Measurements from ENCODE around the gene GALNTL6.

GALNTL6 gene

DNA sequence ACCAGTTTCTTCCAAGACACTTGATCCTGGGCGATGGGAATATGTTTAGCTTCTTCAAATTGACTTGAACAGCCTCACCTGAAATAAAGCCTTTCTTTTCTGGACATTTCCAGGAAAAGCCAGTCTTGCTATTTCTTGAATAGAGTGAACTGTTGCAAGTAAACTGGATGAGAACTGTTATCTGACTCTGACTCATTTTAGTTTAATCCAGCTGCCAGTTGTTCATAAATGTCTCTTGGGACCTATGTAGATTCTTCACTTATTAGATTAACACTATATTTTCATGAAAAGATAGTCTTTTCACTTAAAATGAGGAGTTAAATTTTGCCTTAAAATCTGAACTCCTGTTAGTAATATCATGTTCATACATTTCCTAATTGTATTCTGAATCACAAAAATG lies 740.0 kb downstream of the GALNTL6 start:
- no peak for DNase-seq (ENCODE audit: low spot score)

DNA sequence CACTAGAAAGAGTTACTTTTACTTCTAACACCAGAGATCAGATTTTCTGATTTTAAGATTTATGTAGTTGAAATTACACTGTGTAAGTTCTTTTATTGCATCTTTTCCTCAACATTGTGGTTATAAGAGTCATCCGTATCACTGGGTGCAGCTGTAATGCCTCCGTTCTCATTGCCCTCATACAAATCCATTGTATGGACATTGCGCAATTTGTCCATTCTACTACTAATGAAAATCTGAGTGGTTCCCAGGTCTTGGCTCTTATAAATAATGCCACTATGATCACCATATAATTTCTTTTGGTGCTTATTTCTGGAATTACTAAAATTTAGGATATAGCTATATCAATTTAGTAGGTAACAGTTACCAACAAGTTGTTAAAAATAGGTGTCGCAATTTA lies 741.4 kb downstream of the GALNTL6 start:
- no peak for DNase-seq (ENCODE audit: low spot score)

DNA sequence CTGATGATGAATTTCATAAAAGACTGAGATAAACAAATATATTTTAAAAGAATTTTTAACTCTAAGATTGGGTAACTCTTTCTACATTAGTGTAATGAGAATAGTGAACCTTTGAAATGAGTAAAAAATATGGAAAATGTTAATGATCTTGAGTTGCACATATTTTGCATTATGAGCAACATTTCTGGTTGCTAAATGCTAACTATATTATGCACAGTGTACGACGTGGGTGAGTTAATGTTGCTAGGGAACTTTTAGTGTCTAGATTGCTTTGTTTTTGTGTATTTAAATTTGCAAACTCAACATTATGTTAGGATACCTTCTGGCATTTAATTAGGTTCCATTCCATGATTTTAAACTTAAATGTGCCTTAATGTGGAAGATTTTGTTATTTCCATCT lies 742.5 kb downstream of the GALNTL6 start:
- DNase-seq (ENCODE audit: low spot score) = no peak

DNA sequence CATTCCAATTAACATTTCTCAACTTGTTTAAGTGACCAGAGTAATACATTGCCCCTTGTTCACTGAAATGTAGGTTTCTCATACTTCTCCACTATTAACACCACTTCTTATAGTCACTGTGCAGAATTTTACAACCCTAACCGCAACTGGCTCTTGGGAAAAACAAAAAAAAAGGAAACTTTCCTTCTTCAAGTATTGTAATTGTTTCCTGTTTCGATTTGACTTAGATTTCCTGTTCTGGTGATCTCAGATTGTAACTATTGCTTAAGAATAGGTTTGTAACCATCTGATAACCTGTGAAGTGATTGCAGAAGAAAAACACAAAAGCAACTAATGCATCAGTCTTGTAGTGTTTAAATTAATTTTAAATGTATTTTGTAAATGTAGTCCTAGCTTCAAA lies 760.7 kb downstream of the GALNTL6 start:
- no peak for DNase-seq (ENCODE audit: low spot score)

DNA sequence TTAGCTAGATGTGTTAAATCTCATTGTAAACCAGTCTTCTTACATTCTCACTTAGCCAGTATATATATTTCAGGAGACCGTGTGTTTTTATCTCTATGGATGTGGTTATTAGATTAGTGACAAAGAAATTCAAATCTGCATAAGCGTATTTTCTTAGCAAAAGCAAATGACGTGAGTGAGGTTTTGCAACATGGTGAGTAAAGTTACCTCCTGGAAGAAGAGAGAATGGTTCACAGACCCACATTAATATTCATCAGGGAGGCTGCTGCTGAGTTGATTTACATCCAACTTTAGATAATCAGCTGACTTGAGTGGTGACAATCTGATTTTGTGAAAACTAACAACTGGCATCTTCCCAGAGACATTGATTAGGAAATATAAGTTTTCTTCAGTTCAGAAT lies 765.5 kb downstream of the GALNTL6 start:
- no peak for DNase-seq (ENCODE audit: low spot score)

DNA sequence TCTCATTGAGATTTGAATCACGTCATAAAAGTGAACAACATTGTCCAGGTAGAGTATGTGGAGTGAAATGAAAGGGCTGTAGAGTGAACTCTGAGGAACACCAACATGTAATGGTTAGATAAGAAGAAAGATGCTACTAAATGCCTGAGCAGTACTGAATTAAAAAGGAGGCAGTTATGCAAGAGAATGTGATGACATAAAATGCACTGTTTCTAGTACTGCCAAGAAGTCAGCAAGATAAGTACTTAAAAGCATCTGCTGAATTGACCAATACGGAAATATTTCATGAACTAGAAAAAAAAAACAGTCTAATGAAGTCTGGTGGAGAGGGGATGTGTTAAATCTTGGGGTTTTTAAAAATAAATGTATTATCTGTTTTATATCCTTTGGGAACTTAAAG lies 771.6 kb downstream of the GALNTL6 start:
- DNase-seq (ENCODE audit: low spot score) = no peak

DNA sequence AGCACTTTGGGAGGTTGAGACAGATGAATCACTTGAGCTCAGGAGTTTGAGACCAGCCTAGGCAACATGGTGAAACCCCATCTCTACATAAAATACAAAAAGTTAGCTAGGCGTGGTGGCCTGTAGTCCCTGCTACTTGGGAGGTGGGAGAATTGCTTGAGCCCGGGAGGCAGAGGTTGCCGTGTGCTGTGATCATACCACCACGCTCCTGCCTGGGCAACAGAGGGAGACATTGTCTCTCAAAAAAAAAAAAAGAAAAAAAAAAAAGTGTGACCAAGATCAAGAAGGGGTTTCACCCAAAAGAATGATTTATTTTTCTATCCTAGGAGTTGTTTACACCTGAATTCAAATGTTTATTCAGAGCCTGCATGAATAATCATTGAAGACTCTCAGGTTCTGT lies 783.0 kb downstream of the GALNTL6 start:
- DNase-seq (ENCODE audit: low spot score) = no peak

DNA sequence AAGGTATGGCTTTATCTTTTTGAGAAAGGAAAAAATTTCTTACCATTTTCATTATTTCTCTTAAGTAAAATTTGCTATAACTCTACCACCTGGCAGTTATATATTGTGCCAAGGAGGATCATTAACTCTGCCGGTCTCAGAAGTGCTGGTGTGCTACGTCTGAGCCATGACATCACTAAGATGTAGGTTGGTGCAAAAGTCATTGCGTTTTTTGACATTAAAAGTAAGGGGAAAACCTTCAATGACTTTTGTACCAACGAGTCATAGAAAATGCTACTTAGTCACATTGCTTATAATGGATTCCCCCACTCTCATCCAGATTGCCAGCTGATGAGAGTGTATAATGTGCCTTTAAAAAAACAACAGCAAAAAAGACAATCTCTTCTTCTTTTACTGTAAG lies 786.4 kb downstream of the GALNTL6 start:
- no peak for DNase-seq (ENCODE audit: low spot score)

DNA sequence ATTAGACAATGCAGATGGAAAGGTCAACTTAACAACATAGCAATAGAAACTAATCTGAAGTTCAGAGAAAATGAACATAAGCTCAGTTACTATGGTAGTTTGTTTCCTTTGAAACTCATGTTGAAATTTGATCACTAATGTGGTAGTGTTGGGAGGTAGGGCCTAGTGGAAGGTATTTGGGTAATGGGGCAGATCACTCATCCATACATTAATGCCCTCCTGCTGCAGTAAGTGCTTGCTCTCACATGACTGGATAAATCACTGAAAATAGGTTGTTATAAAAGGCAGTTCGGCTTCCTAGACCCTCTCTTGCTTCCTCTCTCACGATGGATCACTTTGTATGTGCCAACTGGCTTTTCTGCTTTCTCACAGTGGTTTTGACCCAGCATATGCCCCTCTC lies 788.0 kb downstream of the GALNTL6 start:
- no peak for DNase-seq (ENCODE audit: low spot score)

DNA sequence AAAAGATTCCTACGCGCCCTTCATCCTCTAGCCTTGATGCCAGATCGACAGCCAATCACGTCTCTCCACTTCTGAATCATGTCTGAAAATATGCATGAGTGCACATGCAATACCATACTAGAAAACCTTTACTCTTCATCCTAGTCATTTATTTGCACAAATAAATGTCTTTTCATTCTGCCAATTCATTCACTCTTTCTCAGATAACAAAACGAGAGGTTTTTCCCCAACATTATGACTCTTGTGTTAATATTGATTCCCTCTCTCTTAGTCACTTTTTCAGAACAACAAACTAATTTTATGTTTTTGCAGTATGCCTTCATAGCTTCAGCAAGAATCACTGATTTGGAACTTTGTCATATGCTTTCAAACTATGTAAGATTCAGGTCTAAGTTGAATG lies 806.0 kb downstream of the GALNTL6 start:
- DNase-seq (ENCODE audit: low spot score) = peak; percentile 1

DNA sequence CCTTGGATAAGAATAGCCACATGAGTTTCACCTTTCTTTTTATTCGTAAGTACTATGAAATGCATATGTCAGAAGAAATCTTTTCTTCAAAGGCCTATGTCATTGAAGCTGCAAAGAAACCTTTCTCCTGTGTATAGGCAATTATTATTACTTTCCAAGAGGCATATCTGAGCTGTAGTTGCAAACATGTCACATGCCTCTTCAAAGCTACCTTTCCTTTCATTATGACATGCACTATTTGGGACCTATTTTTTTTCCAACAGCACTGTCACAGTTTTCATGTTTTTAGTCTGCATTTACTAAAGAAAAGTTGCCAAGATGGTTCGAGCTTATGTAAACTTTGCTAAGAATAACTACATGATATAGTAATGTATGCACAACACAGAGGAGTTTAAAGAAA lies 806.6 kb downstream of the GALNTL6 start:
- DNase-seq (ENCODE audit: low spot score) = no peak

DNA sequence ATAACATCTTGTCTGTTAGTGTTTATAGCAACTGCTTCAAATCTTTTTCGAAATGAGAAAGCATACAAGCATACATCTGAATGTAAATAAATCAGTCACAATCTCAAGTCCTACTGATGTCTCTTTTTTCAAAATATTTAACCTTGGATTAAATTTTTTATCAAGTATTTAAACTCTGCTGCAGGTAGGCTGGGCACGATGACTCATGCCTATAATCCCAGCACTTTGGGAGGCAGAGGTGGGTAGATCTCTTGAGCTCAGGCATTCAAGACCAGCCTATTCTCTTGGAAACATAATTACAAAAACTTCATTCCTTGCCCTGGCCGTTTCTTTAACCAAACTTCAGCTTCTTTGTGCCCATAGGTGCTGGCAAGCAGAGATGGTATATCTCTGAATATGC lies 815.1 kb downstream of the GALNTL6 start:
- no peak for DNase-seq (ENCODE audit: low spot score)

DNA sequence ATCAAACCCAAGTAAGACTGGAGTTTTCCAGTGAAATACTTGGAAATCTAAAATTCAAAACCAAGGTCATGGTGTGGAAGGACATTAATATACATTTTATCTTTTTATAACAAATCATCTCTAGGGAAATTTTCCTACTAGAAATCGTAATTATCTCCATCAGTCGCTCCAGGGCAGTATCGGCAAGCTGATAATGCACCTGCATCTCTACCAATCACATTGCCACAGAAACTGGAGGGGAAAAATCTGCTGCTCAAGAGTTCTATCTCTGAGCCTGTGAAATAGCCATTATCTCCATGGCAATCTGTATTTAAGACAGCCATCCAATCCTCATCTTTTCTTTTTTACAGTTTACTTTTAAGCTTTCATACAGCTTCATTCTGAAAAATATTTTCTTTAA lies 817.1 kb downstream of the GALNTL6 start:
- DNase-seq (ENCODE audit: low spot score) = no peak

DNA sequence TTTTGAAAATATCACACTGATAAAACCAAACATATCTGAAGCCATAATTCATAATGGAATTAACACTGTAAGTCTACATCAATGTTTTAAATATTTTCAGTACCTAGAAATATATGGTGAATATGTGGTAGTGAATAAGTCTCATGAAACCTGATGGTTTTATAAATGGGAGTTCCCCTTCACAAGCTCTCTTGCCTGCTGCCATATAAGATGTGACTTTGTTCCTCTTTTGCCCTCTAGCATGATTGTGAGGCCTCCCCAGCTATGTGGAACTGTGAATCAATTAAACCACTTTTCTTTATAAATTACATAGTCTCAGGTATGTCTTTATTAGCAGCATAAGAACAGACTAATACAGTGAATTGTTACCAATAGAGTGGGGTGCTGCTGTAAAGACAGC lies 818.6 kb downstream of the GALNTL6 start:
- no peak for DNase-seq (ENCODE audit: low spot score)

DNA sequence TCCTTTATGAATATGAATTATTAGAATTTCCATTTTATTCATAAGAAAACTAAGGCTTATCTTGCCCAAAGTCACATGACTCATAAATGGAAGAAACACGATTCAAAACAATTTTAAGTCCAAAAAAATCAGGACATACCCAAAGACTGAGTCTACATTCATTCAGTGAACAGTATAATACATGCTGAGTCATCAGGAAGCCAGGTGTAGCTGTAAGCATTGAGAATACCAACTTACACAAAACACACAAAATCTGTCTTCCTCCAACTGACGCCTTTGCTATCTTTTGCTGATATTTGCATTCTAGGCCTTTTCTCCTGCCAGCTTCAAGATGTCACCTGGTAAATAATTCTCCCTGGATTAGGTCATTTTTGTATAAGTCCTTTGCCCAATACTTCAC lies 835.3 kb downstream of the GALNTL6 start:
- DNase-seq (ENCODE audit: low spot score) = no peak

DNA sequence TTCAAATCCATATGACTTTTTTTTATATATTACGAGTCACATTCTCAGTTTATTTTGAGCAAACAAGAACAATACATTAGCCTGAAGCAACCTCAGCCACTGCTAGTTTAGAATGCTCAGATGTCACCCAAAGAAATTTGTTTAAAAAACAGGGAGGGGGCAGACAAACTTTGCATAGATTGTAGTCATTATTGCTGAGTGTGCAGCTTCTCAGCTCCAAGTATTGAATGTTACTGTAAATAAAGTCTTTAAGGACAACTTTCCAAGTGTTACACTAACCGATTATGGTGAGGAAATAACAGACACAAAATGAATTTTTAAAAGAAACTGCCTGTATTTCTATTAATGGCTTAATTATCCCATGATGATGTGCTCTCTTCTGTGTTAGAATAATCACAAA lies 835.9 kb downstream of the GALNTL6 start:
- DNase-seq (ENCODE audit: low spot score) = no peak

DNA sequence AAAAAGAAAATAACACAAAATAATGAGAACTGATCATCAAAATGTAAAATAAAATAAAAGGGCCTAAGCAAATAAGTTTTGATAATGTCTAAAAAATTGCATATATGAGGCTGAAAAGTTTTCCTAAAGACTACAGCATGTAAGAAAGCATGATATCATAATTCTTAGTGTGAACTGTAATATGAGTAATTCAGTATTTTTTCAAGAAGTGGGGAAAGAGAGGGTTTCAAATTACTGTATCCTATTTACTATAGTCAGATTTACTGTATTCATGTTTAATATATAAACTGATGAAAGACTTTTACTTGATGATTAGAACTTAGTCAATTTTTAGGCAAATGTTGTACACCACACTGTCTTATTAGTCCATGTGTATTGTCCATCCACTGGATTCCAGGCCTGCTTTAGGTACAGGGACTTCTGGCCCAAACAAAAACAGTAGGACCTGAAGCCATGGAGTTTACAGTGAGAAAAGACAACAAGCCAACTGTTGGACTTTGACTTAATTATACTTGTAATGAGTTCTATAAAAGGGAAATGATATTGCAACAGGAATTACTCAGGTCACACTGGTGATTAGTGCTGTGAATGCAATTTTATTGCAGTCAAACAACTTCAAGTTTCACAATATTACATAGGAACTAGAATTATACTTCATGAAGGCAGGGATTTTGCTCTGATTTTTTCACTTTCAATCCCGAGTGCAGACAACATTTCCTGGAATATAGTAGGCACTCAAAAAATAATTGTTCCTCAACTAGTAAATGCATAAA lies 837.7 kb downstream of the GALNTL6 start:
- DNase-seq (ENCODE audit: low spot score) = no peak

DNA sequence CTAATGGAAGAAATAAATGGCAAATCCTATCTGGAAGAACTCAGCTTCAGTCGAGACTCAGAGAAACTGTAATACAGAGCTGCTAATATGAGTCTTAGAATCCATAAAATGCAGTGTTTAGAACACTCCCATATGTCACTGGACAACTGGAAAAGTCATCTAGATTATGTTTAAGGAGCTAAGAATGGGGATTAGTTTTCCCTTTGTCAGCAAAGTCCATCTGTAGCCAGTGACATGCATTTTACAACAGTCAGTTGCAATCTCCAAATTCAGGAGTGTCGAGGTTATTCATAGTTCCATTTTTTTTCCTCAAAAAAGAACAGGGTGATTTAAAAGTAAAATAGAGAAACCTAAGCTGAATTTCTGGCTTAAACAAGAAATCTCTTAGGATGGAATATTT lies 838.8 kb downstream of the GALNTL6 start:
- no peak for DNase-seq (ENCODE audit: low spot score)

DNA sequence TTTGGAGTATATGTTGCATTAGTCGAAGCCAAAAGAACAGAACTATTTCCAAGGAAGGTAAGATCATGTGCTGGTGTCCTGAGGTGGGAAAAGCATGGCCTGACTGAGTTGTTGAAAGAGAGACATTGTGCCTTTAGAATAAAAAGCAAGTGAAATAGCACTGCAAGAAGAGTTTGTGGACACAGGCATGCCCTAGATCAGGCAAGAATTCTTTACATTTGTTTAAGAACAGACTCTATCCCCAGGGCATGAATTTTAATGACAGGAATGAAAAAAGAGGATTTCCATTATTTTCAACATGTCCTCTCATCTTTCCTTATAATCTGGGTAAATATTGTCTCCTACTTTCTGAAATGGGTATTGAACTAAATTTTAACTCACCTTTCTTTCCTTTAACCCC lies 839.2 kb downstream of the GALNTL6 start:
- no peak for DNase-seq (ENCODE audit: low spot score)

DNA sequence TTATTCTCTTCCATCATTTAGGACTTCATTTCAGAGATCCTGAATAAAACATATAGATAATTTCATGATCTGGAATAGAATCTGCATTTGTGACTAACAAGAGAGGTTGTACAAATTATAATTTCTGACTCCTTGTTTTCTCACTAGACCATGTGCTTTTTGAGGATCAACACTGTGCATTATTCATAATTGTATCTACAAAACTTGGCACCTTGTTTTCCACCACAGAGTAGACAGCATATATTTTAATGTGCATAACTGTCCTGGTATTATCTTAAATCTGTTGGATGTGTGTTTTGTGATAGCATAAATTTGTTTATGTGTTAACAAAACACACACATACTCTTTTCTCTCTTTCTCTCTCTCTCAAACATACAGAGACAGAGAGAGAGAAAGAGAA lies 840.5 kb downstream of the GALNTL6 start:
- DNase-seq (ENCODE audit: low spot score) = no peak

DNA sequence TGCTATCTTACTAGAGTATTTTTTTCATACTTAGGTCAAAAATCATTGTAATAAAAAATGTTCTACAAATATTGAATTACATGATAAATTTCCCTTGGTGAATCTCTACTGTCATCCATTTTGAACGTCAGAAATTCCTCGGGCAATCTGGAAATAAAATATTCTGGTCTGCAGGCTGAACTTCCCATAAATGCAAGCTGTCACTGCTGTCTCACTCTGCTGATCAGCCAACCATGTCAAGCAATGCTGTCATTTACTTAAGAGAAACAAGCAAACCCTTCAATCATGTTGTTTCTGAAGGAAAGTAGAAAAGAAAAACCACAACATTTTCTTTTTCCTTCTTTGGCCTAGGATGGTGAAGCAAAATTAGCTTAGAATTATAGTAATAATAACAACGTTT lies 841.3 kb downstream of the GALNTL6 start:
- no peak for DNase-seq (ENCODE audit: low spot score)

DNA sequence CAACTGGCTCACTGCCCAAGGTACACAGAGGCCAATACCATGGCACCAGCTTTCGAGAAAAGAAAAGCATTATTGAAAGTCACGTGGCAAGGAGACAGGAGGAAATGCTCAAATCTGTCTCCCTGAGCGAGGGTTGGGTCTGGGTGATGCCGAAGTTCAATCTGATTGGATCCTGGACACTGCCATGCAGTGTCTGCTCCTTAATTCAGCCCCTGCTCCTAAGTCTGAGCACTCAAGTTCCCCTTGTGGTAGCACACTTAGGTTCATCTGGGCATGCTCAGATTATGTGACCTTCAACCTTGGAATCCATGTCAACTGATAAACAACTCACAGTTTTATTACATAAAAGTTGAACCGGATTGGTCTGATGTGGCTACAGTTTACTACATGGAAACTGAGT lies 842.9 kb downstream of the GALNTL6 start:
- DNase-seq (ENCODE audit: low spot score) = no peak

DNA sequence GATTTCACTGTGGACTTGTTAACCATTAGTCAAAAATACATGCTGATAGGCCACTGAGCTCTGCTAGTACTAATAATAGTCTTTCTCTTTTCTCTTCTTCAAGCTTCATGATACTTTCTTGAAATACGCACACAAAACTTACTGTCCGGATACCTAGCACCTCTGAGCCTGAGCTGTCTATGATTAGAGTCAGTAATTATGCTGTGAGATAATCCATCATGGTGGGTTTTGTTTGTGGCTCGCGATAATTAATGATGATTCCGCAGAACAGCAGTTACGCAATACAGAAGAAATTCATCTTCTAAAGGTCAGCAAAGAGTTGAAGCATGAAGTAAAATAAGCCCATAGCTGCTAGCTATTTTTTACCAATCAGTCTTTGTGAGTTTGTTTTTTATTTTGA lies 843.9 kb downstream of the GALNTL6 start:
- DNase-seq (ENCODE audit: low spot score) = no peak

DNA sequence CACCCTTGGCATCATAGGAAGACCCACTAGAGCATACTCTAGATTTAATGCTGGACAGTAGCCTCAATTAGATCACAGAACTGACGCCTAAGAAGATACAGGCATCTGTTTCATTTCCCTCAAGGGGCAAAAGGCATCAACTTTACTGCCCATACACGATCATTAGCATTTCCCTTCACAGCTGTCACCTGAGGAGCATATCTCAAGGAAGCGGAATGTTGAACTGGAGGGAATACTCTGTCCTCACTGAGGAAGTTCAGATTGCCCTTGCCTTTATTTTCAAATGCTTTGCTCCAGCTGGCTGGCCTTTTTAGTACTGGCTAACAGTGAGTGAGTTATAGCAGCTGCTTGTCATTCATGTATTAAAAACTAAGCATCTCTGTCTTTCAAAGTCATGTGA lies 847.0 kb downstream of the GALNTL6 start:
- no peak for DNase-seq (ENCODE audit: low spot score)

DNA sequence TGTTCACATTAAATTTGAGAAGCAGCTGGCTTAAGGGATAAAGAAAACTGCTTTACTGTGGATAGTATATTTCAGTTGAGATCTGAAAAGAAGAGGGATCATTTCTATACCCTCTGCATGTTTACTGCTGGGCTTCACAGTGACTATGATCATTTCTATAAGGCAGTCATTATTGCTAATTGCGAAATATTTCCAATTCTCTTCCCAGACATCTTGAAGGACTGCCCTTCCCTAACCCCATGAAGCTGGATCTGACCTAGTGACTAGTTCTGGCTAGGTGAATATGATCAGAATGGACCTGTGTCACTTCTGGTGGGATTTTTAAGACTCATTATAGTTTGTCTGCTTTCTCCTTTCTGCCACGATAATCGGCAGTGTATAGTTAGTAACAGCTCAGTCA lies 848.9 kb downstream of the GALNTL6 start:
- no peak for DNase-seq (ENCODE audit: low spot score)

Data from hepatic stellate cell (primary cell).